GM12878 (cell line): ENCODE results near the gene DPM3.

Source experiments
- ASH2L ChIP-seq: fragments of 300-600, 200-600 bp; sonication (generic); IDR thresholded peaks from 2 replicates; pipeline ENCODE4 v1.6.1; 2017; ENCODE audit warnings: low read depth, mild to moderate bottlenecking, borderline replicate concordance
- CBX3 ChIP-seq: fragments of 200-600 bp; sonication (generic); IDR thresholded peaks from 2 replicates; pipeline ENCODE4 v1.6.1; 2016; ENCODE audit warnings: low read depth, borderline replicate concordance
- CTCF ChIP-seq, 3 experiments: IDR thresholded peaks in 2 of 3; conservative IDR thresholded peaks in 1 of 3; 2 replicates each; pipeline ENCODE4 v1.5.1; 2011; ENCODE audit warnings: low read depth in 3 of 3, low read length in 3 of 3, mild to moderate bottlenecking in 3 of 3, control low read depth in 2 of 3, moderate library complexity in 2 of 3, inconsistent platforms in 1 of 3, mixed read lengths in 1 of 3; ENCODE audit not compliant: control insufficient read depth in 2 of 3, insufficient read depth in 1 of 3; ENCODE audit errors: extremely low read depth in 1 of 3
- EZH2 ChIP-seq: IDR thresholded peaks from 2 replicates; pipeline ENCODE4 v1.6.1; 2012; ENCODE audit warnings: low read depth, mild to moderate bottlenecking, control low read depth, inconsistent platforms, low read length, borderline replicate concordance; ENCODE audit not compliant: control insufficient read depth
- POLR2A ChIP-seq: IDR thresholded peaks from 2 replicates; pipeline ENCODE4 v1.6.1; 2011; ENCODE audit warnings: low read depth, mild to moderate bottlenecking, low read length
- POLR2AphosphoS5 ChIP-seq: IDR thresholded peaks from 2 replicates; pipeline ENCODE4 v1.6.1; 2011; ENCODE audit warnings: mild to moderate bottlenecking, low read length, inconsistent platforms
- RAD21 ChIP-seq: IDR thresholded peaks from 2 replicates; pipeline ENCODE4 v1.6.1; 2011; ENCODE audit warnings: mild to moderate bottlenecking, low read depth, low read length, moderate library complexity; ENCODE audit not compliant: insufficient read depth
- RAD51 ChIP-seq: fragments of 450-650 bp; IDR thresholded peaks from 2 replicates; pipeline ENCODE4 v1.6.1; 2016; ENCODE audit warnings: moderate library complexity, mild to moderate bottlenecking, inconsistent platforms
- RELA ChIP-seq: fragments of 450-650 bp; IDR thresholded peaks from 2 replicates; pipeline ENCODE4 v1.8.0; 2014; ENCODE audit warnings: borderline replicate concordance; ENCODE audit not compliant: partially characterized antibody
- SP1 ChIP-seq: IDR thresholded peaks from one replicate; pipeline ENCODE4 v1.6.1; 2011; ENCODE audit warnings: low read depth, low read length
- SUZ12 ChIP-seq: fragments of 200-600 bp; sonication (generic); IDR thresholded peaks from one replicate; pipeline ENCODE4 v1.6.1; 2018; ENCODE audit warnings: antibody characterized with exemption, mild to moderate bottlenecking; ENCODE audit not compliant: unreplicated experiment
- ZNF274 ChIP-seq: IDR thresholded peaks from one replicate; pipeline ENCODE4 v1.8.0; 2011; ENCODE audit not compliant: insufficient read length, insufficient read depth
- TF ChIP-seq, protein P1 (sequence below): fragments of 450-650 bp; formaldehyde crosslinking; IDR thresholded peaks from 2 replicates; pipeline ENCODE4 v1.4.0; 2020; ENCODE audit warnings: mild to moderate bottlenecking, moderate library complexity
- TF ChIP-seq, protein P2 (sequence below): IDR thresholded peaks from 2 replicates; pipeline ENCODE4 v1.6.1; 2012; ENCODE audit warnings: low read depth, low read length, improper control_type of control experiment

GRCh38 chr1:155120253-155120652 lies 20.1 kb downstream of the DPM3 start:
- no peak for TF ChIP-seq CBX3
- no peak for TF ChIP-seq RAD21
- TF ChIP-seq RELA: no peak
- TF ChIP-seq SUZ12: no peak
- no peak for TF ChIP-seq CTCF (IDR thresholded peaks at IDR 0.05 in 2 of 3, conservative IDR thresholded peaks at IDR 0.05 in 1 of 3; ENCODE audit: control insufficient read depth in 2 of 3, extremely low read depth in 1 of 3, insufficient read depth in 1 of 3, low read depth in 3 of 3, low read length in 3 of 3)
- no peak for TF ChIP-seq SP1
- TF ChIP-seq POLR2A: no peak
- TF ChIP-seq EZH2: no peak
- TF ChIP-seq POLR2AphosphoS5: no peak
- no peak for TF ChIP-seq ZNF274
- no peak for TF ChIP-seq ASH2L
- TF ChIP-seq, protein P1, sequence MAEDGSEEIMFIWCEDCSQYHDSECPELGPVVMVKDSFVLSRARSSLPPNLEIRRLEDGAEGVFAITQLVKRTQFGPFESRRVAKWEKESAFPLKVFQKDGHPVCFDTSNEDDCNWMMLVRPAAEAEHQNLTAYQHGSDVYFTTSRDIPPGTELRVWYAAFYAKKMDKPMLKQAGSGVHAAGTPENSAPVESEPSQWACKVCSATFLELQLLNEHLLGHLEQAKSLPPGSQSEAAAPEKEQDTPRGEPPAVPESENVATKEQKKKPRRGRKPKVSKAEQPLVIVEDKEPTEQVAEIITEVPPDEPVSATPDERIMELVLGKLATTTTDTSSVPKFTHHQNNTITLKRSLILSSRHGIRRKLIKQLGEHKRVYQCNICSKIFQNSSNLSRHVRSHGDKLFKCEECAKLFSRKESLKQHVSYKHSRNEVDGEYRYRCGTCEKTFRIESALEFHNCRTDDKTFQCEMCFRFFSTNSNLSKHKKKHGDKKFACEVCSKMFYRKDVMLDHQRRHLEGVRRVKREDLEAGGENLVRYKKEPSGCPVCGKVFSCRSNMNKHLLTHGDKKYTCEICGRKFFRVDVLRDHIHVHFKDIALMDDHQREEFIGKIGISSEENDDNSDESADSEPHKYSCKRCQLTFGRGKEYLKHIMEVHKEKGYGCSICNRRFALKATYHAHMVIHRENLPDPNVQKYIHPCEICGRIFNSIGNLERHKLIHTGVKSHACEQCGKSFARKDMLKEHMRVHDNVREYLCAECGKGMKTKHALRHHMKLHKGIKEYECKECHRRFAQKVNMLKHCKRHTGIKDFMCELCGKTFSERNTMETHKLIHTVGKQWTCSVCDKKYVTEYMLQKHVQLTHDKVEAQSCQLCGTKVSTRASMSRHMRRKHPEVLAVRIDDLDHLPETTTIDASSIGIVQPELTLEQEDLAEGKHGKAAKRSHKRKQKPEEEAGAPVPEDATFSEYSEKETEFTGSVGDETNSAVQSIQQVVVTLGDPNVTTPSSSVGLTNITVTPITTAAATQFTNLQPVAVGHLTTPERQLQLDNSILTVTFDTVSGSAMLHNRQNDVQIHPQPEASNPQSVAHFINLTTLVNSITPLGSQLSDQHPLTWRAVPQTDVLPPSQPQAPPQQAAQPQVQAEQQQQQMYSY: no peak
- TF ChIP-seq, protein P2, sequence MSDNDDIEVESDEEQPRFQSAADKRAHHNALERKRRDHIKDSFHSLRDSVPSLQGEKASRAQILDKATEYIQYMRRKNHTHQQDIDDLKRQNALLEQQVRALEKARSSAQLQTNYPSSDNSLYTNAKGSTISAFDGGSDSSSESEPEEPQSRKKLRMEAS: no peak
- no peak for TF ChIP-seq RAD51
